Endothelial cell of umbilical vein (primary cell): ENCODE data around the gene RELL2. TPM values are rescaled to one million over a fixed set of nuclear protein-coding genes. Genes with fewer than 3 reads are reported as not detected.

Experiments
- Bru-seq: library from RNA; stranded (reverse); fragments of 400-500 nt; gene quantifications from one replicate; lab custom pipeline; 2021; lab: Mats Ljungman, UMichigan
- BruChase-seq, 2 experiments: library from RNA; stranded (reverse); fragments of 400-500 nt; gene quantifications; one replicate each; lab custom pipeline; 2021; lab: Mats Ljungman, UMichigan
- BruUV-seq: library from RNA; stranded (reverse); fragments of 400-500 nt; replicated peaks from 2 replicates; lab custom pipeline; 2021; lab: Mats Ljungman, UMichigan
- CTCF ChIA-PET: fragments of 300-600, 350-600 bp; sonication (Branson Sonifier 250); formaldehyde crosslinking; loops from one replicate; lab custom pipeline; 2021; ENCODE audit warnings: antibody characterized with exemption, inconsistent platforms; lab: Charles Lee
- POLR2A ChIA-PET: fragments of 300-600, 350-600 bp; sonication (Branson Sonifier 250); formaldehyde crosslinking; loops from one replicate; lab custom pipeline; 2021; ENCODE audit warnings: antibody characterized with exemption, inconsistent platforms; lab: Charles Lee
- DNase-seq: peaks from one replicate; pipeline ENCODE4 v3.0.0-alpha.2; 2011; ENCODE audit warnings: low read depth, low spot score
- FAIRE-seq: peaks from 2 replicates; lab custom pipeline; 2011; peaks lifted over from hg19 to GRCh38; lab: Jason Lieb, UNC
- H2AFZ ChIP-seq: 2 replicates; pipeline ENCODE4 v1.6.0; 2012; ENCODE audit warnings: low read depth, low read length, control low read depth, inconsistent platforms
- H3K27ac ChIP-seq: 2 replicates; pipeline ENCODE4 v1.5.1; 2011; ENCODE audit warnings: low read depth, mild to moderate bottlenecking, control low read depth, low read length, moderate library complexity; ENCODE audit not compliant: insufficient read depth
- H3K27me3 ChIP-seq, 2 experiments: 2 replicates each; pipeline versions ENCODE4 v1.6.0 to v1.6.1; 2011; ENCODE audit warnings: low read length in 2 of 2, mixed read lengths in 1 of 2; ENCODE audit not compliant: control insufficient read depth in 2 of 2, insufficient read depth in 2 of 2
- H3K36me3 ChIP-seq, 2 experiments: 2 replicates in 1 of 2; 3 replicates in 1 of 2; pipeline ENCODE4 v1.5.1; 2011; ENCODE audit warnings: low read length in 2 of 2, mild to moderate bottlenecking in 1 of 2, moderate library complexity in 1 of 2; ENCODE audit not compliant: control insufficient read depth in 2 of 2, insufficient read depth in 2 of 2; ENCODE audit errors: extremely low read depth in 1 of 2
- H3K4me1 ChIP-seq: 3 replicates; pipeline ENCODE4 v1.5.1; 2011; ENCODE audit warnings: mild to moderate bottlenecking, low read length; ENCODE audit not compliant: control insufficient read depth, insufficient read depth; ENCODE audit errors: extremely low read depth
- H3K4me2 ChIP-seq: 2 replicates; pipeline ENCODE4 v1.6.1; 2011; ENCODE audit warnings: low read length, control low read depth, mixed read lengths; ENCODE audit not compliant: insufficient read depth
- H3K4me3 ChIP-seq, 3 experiments: fragments of 200-600 bp in 1 of 3; sonication (generic), shearing (Covaris generic) in 1 of 3; replicated peaks in 1 of 3; 2 replicates each; pipeline ENCODE4 v1.5.1; 2011 to 2016; ENCODE audit warnings: control low read depth in 3 of 3, low read length in 3 of 3, mild to moderate bottlenecking in 2 of 3, inconsistent platforms in 1 of 3, low read depth in 1 of 3, moderate library complexity in 1 of 3; ENCODE audit not compliant: insufficient read depth in 1 of 3
- H3K79me2 ChIP-seq: 2 replicates; pipeline ENCODE4 v1.6.0; 2012; ENCODE audit warnings: low read length, inconsistent platforms; ENCODE audit not compliant: control insufficient read depth, insufficient read depth
- H3K9ac ChIP-seq: replicated peaks from 2 replicates; pipeline ENCODE3; 2011; ENCODE audit warnings: low read length, control low read depth; ENCODE audit not compliant: insufficient read depth; ENCODE audit errors: extremely low read depth
- H3K9me1 ChIP-seq: replicated peaks from 3 replicates; pipeline ENCODE4 v1.6.0; 2011; ENCODE audit warnings: mild to moderate bottlenecking, low read length; ENCODE audit not compliant: control insufficient read depth, insufficient read depth; ENCODE audit errors: extremely low read depth
- H3K9me3 ChIP-seq: replicated peaks from 2 replicates; pipeline ENCODE4 v1.5.1; 2012; ENCODE audit warnings: low read length, inconsistent platforms; ENCODE audit not compliant: control insufficient read depth, insufficient read depth
- H4K20me1 ChIP-seq: replicated peaks from 2 replicates; pipeline ENCODE3; 2011; ENCODE audit warnings: mild to moderate bottlenecking, low read length; ENCODE audit not compliant: control insufficient read depth, insufficient read depth; ENCODE audit errors: extremely low read depth
- FOS ChIP-seq: IDR thresholded peaks from 2 replicates; pipeline ENCODE4 v1.6.1; 2011; ENCODE audit warnings: mild to moderate bottlenecking, low read length, moderate library complexity, borderline replicate concordance; ENCODE audit not compliant: insufficient read depth
- MYC ChIP-seq: IDR thresholded peaks from one replicate; pipeline ENCODE4 v1.6.1; 2011; ENCODE audit warnings: mild to moderate bottlenecking, low read depth, low read length
- POLR2A ChIP-seq: IDR thresholded peaks from 2 replicates; pipeline ENCODE4 v1.6.1; 2012; ENCODE audit warnings: low read depth, mild to moderate bottlenecking, control low read depth, low read length
- POLR2AphosphoS5 ChIP-seq: IDR thresholded peaks from 2 replicates; pipeline ENCODE4 v1.6.1; 2012; ENCODE audit warnings: low read depth, mild to moderate bottlenecking, control low read depth, low read length, moderate library complexity; ENCODE audit not compliant: insufficient read depth
- dilution Hi-C: fragments of 300-500 bp; cut with MboI; formaldehyde crosslinking; loops from one replicate; pipeline ENCODE4 v1.15.0; 2019; ENCODE audit warnings: low sequenced_read_pairs; ENCODE audit not compliant: extremely low pct_ligation_motif_present
- intact Hi-C: fragments of 100-400 bp; cut with micrococcal nuclease; formaldehyde crosslinking; loops from one replicate; pipeline ENCODE4 v1.10.0; 2022
- long read RNA-seq: library from polyadenylated mRNA; stranded (forward); transcript quantifications from one replicate; pipeline ENCODE4 v2.0.0, GENCODE V29; 2021
- polyA minus RNA-seq, 3 experiments: library from RNA; depleted of rRNA, polyadenylated mRNA; stranded (reverse); fragments of >200 nt; gene quantifications; 1 replicate in 1 of 3; 2 replicates in 2 of 3; pipeline ENCODE4 v1.2.3, GENCODE V29; 2011
- polyA plus RNA-seq, 4 experiments: library from polyadenylated mRNA; depleted of rRNA in 3 of 4; stranded (reverse) in 3 of 4; unstranded in 1 of 4; fragments of >200 nt; gene quantifications; 2 replicates each; pipeline versions ENCODE4 v1.2.1 to v1.2.3, GENCODE V29; 2011 to 2012; ENCODE audit warnings: missing spikeins in 1 of 4
- total RNA-seq: library from RNA; stranded (reverse); gene quantifications from 2 replicates; pipeline ENCODE4 v1.2.3, GENCODE V29; 2021
- TF ChIP-seq, protein P1 (sequence below), 2 donors: IDR thresholded peaks; 1 replicate in 1 of 2; 2 replicates in 1 of 2; pipeline ENCODE4 v1.5.1; 2011; ENCODE audit warnings: low read length in 2 of 2, mild to moderate bottlenecking in 2 of 2, moderate library complexity in 2 of 2, control low read depth in 1 of 2, inconsistent platforms in 1 of 2, low read depth in 1 of 2; ENCODE audit not compliant: insufficient read depth in 1 of 2; ENCODE audit errors: extremely low read depth in 1 of 2

Gene RELL2, protein sequence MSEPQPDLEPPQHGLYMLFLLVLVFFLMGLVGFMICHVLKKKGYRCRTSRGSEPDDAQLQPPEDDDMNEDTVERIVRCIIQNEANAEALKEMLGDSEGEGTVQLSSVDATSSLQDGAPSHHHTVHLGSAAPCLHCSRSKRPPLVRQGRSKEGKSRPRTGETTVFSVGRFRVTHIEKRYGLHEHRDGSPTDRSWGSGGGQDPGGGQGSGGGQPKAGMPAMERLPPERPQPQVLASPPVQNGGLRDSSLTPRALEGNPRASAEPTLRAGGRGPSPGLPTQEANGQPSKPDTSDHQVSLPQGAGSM
- total RNA-seq (3.1 and 3.6 TPM in 2 replicates), polyA plus RNA-seq (3.4 and 4.8 TPM in 2 replicates), polyA minus RNA-seq (0.70 and 1.2 TPM in 2 replicates), Bru-seq, nascent RNA (percentile 29 among the genes with signal in this experiment), BruChase-seq, experiment 1, labeled RNA remaining after a 6-hour chase (percentile 34 among the genes with signal in this experiment), BruChase-seq, experiment 2, labeled RNA remaining after a 2-hour chase (percentile 40 among the genes with signal in this experiment)
- polyA plus RNA-seq (2011; cell fraction: cytosol; rRNA removed): 2.7 and 3.4 TPM in 2 replicates
- polyA plus RNA-seq (2011; cell fraction: nucleus; rRNA removed): 14.0 and 16.1 TPM in 2 replicates
- polyA plus RNA-seq (2012): 1.5 and 2.3 TPM in 2 replicates
- polyA minus RNA-seq (2011; cell fraction: cytosol; rRNA and poly(A)+ RNA removed): 0.51 TPM
- polyA minus RNA-seq (2011; cell fraction: nucleus; rRNA and poly(A)+ RNA removed): 1.0 and 2.7 TPM in 2 replicates
- long read RNA-seq, partial matches to known transcripts: 1 of 9 reads
- long read RNA-seq, other reads (novel, unspliced or antisense): 2 of 9 reads

DNA sequence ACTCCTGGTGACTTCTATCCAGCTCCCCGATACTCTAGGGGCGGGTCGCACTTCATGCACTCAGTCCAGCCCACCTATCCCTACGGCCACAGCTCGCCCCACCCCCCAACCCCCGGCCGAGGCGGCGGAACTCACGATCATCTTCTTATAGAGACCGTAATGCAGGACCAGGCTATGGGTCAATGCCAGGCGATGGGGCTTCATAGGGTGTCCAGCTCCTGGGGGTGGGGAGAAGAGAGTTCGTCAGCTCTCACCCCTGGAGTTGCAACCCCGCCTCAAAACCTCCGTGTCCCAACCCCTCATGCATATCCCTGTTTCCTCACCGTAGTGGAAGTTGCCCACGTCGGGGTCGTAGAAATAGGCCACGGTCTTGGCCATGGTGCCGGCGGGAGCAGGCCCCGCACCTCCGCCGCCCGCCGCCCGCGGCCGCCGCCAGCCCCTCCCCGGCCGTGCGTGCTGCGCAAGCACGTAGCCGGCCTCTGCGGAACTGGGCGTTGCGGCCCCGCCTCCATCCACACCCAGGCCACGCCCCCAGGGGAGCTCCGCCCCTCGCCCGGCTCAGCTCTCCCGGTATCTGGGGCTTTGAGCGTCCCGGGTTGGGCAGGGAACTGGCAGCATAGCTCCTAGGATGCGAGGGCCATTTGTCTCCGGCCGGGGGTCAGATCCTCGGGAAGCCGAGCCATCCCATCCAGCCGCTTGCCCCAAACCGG is at the start of gene RELL2, which contains the start of gene HDAC3:
TSS of gene RELL2 (plus strand) at position 585 of the 710 bp plus-strand sequence. CDS start 1,229 bp downstream, outside the sequence.
TSS of gene HDAC3 (minus strand) at position 437 of the 710 bp plus-strand sequence. CDS start at position 378, 59 bp downstream.
- no peaks in the 10 kb centered on the region for H3K27me3 ChIP-seq
- H3K36me3 ChIP-seq: no peaks in the 10 kb centered on the region
- FAIRE-seq (peak; percentile 95), DNase-seq (peak; percentile 95)
- BruUV-seq: no TSS peak
- CTCF ChIA-PET: interaction anchor here (0.6 to 14.7 kb wide), 13 partner anchors 10 to 1077 kb away, joined by 3 to 163 read pairs (median 4); partner anchors contain the start of genes DIAPH1 and FCHSD1
- H3K9me1 ChIP-seq: no peaks in the 10 kb centered on the region
- H3K79me2 ChIP-seq: peaks cover 28% of the 10 kb centered on the region
- H3K9ac ChIP-seq: peak within 1 kb of the TSS; percentile 77
- POLR2A ChIA-PET: interaction anchor here (0.8 to 1.5 kb wide), 3 partner anchors 18 to 45 kb away, joined by 5 to 8 read pairs (median 6); partner anchors contain the start of gene DIAPH1
- H3K27ac ChIP-seq: peak within 1 kb of the TSS; percentile 38
- H2AFZ ChIP-seq: peak within 1 kb of the TSS; percentile 93
- intact Hi-C loops: loop anchor here (1.0 kb wide), 2 partner anchors 17 to 44 kb away; no protein-coding TSS in a partner anchor
- dilution Hi-C loops: no loop called here
- TF ChIP-seq FOS (no peak), POLR2AphosphoS5 (peak; percentile 92), POLR2A (peak; percentile 88), MYC (no peak)
- TF ChIP-seq, protein P1, sequence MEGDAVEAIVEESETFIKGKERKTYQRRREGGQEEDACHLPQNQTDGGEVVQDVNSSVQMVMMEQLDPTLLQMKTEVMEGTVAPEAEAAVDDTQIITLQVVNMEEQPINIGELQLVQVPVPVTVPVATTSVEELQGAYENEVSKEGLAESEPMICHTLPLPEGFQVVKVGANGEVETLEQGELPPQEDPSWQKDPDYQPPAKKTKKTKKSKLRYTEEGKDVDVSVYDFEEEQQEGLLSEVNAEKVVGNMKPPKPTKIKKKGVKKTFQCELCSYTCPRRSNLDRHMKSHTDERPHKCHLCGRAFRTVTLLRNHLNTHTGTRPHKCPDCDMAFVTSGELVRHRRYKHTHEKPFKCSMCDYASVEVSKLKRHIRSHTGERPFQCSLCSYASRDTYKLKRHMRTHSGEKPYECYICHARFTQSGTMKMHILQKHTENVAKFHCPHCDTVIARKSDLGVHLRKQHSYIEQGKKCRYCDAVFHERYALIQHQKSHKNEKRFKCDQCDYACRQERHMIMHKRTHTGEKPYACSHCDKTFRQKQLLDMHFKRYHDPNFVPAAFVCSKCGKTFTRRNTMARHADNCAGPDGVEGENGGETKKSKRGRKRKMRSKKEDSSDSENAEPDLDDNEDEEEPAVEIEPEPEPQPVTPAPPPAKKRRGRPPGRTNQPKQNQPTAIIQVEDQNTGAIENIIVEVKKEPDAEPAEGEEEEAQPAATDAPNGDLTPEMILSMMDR (IDR thresholded peaks at IDR 0.05; ENCODE audit: extremely low read depth in 1 of 2, insufficient read depth in 1 of 2, low read depth in 1 of 2, low read length in 2 of 2): no peak
- peak within 1 kb of the TSS; percentile 75 to 82 (median 77) for H3K4me3 ChIP-seq
- H3K4me2 ChIP-seq: peak within 1 kb of the TSS; percentile 85
- peaks cover 21% of the 10 kb centered on the region for H3K4me1 ChIP-seq
- no peaks in the 10 kb centered on the region for H3K9me3 ChIP-seq
- peaks cover 5% of the 10 kb centered on the region for H4K20me1 ChIP-seq
